GM21367 (cell line): ENCODE data around the gene TSPAN16.
"Not testable (repeated sequence)": the region's sequence is repeated elsewhere in the genome, so short reads cannot be mapped to it uniquely, and the experiment has no call there.

Source experiments
- ATAC-seq: cut with Tn5 transposase; IDR thresholded peaks from one replicate; pipeline ENCODE4 v1.9.1; 2021; ENCODE audit not compliant: unreplicated experiment

The TSPAN16 gene

DNA sequence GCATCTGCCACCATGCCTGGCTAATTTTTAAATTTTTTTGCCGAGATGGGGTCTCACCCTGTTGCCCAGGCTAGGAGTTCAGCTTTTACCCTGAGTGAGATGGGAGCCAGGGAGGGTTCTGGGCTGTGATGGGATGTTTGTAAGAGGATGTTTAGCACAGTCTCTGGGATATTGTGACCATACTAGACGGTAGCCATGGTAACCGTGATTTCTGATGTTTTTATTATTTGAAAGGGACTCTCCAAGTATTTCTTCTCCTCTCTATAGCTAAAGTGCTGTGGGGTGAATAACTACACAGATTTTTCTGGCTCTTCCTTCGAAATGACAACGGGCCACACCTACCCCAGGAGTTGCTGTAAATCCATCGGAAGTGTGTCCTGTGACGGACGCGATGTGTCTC lies 10.4 kb downstream of the TSPAN16 start:
- no peak for ATAC-seq

GRCh38 chr19:11320278-11320995 lies 24.5 kb downstream of the TSPAN16 start:
- ATAC-seq = not testable (repeated sequence)

DNA sequence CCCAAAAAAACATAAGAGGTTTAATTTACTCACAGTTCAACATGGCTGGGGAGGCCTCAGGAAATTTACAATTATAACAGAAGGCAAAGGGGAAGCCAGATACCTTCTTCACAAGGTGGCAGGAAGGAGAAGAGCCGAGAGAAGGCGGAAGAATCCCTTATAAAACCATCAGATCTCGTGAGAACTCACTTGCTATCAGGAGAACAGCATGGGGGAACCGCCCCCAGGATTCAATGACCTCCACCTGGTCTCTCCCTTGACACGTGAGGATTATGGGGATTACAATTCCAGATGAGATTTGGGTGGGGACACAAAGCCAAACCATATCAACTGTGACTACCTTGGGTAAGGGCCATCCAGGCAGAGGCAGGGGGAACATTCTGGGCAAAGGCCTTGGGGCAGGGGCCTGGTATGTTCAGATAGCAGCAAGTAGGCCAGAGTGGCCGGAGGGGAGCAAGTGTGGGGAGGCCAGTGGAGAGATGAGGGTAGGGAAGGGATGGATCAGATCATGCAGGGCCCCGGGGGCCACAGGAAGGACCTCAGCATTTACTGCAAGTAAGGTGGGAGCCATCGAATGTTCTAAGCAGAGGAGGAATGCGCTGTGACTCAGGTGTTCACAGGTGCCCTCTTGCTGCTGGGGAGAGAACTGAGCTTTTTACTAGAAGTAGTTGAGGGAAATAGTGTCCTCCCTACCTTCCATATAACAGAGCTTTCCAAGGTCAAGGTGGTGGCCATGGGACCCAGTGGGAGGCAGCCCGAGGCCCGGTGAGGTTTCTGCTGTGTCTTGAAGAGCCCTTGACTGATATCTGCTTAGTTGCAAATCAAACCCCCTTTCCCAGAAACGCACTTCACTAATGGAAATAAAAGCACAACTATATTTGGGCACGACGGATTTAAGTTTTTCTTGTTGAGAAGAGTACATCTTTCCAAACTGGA lies 25.5 kb downstream of the TSPAN16 start:
- ATAC-seq = no peak

DNA sequence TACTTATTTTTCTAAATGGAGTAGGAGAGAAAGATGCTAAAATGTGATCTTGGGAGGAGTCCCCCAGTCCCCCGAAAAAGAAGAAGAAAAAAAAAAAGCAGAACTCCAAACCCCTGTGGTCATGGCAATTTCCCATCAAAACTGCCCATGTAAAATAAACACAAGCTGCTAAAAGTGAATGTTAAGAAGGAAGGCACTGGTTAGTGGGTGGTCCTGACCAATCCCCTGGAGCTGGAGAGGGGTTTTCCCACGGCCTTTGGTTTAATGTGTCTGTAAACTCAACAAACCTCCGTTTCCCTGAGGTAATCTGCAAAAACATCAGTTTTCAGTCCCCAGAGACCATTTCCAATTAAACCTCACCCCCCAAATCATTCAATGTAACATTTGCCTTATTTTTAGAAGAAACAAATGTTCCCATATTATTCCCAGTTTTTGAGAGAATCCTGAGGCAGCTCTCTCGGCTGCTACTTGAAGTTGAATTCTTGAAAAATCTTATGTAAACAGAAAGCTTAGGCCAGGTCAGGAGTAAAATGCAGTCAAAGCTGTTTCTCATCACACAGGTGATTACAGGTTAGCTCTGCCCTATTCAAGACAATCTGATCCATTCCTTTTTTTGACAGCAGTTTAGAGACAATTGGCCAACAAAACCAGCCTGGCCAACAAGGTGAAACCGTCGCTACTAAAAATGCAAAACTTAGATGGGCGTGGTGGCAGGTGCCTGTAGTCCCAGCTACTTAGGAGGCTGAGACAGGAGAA lies 26.5 kb downstream of the TSPAN16 start:
- ATAC-seq = no peak

GRCh38 chr19:11323601-11324078 lies 27.7 kb downstream of the TSPAN16 start:
- ATAC-seq = no peak

DNA sequence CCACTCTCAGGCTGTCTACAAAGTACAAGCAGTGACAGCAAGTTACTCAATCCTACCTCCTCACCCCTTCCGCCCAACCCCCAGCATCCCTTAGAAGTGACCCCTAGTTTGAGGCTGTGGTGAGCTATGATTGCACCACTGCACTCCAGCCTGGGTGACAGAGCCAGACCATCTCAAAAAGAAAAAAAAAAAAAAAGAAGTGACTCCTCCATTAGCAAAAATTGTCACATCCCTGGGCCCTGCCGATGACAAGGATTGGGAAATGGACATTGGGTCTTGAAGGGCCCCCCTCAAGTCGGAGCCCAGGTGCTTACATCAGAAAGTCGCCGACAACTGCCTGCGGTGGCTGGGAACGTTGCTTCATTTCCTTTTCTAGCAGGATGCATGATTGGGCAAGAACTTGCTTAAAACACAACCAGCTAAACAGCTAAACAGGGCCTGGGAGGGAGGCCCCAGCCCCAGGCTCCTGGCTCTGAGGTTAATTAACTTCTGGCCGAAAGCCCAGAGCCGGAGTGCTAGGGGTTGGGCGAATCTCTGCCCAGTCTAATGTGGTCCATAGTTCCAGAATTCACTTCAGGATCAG lies 28.2 kb downstream of the TSPAN16 start:
- no peak for ATAC-seq

- no peak for ATAC-seq
These were observed 28.9 kb downstream of the TSPAN16 start for GRCh38 chr19:11324748-11325389.

DNA sequence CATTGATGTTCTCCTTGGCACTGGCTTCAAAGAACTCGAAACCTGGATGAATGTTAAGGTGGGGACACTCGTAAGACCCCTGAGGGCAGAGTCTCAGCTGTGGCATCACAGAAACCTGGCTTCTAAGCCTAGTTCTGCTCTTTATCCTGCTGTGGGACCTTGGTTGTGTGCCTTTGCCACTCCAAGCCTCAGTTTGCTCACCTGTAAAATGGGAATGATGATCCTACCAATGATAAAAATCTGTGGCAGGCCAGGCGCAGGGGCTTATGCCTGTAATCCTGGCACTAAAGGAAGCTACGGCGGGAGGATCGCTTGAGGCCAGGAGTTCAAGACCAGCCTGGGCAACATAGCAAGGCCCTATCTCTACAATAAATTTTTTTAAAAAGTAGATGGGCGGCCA lies 29.6 kb downstream of the TSPAN16 start:
- no peak for ATAC-seq

GRCh38 chr19:11330127-11330526 lies 34.2 kb downstream of the TSPAN16 start:
- no peak for ATAC-seq

- no peak for ATAC-seq
These were observed 35.5 kb downstream of the TSPAN16 start for GRCh38 chr19:11331502-11331901.

GRCh38 chr19:11332822-11333221 lies 36.9 kb downstream of the TSPAN16 start:
- ATAC-seq = no peak

DNA sequence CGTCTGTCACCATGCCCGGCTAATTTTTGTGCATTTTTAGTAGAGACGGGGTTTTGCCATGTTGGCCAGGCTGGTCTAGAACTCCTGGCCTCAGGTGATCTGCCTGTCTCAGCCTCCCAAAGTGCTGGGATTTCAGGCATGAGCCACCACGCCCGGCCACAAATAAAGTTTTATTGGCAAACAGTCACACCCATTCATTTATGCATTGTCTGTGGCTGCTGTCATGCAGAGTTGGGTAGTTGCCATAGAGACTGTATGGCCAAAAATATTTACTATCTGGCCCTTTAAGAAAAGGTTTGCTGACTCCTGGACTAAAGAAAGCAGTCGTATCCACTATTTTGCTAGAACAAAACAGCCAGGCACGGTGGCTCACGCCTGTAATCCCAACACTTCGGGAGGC lies 37.9 kb downstream of the TSPAN16 start:
- ATAC-seq = not testable (repeated sequence)

- no peak for ATAC-seq
These were observed 39.6 kb downstream of the TSPAN16 start for GRCh38 chr19:11335449-11336146.

DNA sequence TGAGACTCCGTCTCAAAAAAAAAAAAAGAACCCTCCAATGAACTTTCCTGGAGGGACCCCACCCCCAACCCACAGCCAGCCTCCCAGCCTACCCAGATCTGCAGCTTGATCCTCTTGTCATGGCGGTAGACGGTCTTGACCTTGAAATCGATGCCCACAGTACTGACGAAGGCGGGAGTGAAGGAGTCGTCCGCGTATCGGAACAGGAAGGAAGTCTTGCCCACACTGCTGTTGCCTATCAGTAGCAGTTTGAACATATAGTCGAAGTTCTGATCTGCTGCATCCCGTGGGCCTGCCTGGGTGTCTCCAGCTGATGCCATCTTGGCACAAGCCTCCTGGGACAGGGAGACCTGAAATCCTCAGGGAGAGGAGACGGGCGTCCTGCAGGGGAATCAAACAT lies 41.1 kb downstream of the TSPAN16 start:
- no peak for ATAC-seq

GRCh38 chr19:11338121-11338520 lies 42.2 kb downstream of the TSPAN16 start:
- no peak for ATAC-seq

- ATAC-seq = no peak
These were observed 42.8 kb downstream of the TSPAN16 start for GRCh38 chr19:11338569-11339253.

- no peak for ATAC-seq
These were observed 43.5 kb downstream of the TSPAN16 start, which contains the start of gene RAB3D for GRCh38 chr19:11339254-11340098. RAB3D (minus strand) TSS chr19:11339657; CDS start chr19:11337399, 2,258 bp downstream.

- ATAC-seq = not testable (repeated sequence)
These were observed 44.1 kb downstream of the TSPAN16 start for GRCh38 chr19:11340099-11340467.
